Islet precursor cell (in vitro differentiated cells): ENCODE measurements around the gene ITPK1.

Source experiments
- DNase-seq: peaks from one replicate; pipeline ENCODE4 v3.0.0-alpha.2; 2018

Gene ITPK1

DNA sequence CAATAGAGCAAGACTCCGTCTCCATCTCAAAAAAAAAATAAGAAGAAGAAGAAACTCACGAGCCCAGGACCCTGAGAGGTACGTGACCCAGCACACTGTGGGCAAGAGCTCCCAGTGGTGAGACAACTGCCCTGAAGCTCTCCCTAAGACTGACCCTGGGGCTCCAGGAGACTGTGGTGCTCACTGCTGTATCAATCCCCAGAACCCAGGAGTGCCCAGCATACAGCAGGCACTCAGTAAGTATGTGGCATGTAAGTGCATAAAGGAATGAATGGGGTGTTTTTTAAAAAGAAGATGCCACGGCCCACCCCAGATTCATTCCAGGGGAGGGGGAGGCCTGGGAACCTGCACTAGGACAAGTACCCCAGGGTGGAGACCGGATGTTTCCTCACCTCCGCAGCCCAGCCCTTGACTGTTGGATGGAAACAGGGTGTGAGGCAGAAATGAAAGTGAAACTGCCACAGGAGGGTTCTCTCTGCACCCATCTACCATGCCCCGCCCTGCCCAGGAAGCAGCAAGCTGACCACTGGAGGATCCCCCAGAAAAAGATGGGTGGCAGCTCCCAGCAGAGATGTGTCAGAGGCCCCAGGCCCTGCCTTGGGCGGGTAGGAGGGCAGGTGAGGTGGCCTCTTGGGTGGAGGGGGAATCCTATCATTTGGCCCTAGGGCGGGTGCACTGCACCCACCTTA is 12.2 kb downstream of the ITPK1 start:
- DNase-seq = no peak

DNA sequence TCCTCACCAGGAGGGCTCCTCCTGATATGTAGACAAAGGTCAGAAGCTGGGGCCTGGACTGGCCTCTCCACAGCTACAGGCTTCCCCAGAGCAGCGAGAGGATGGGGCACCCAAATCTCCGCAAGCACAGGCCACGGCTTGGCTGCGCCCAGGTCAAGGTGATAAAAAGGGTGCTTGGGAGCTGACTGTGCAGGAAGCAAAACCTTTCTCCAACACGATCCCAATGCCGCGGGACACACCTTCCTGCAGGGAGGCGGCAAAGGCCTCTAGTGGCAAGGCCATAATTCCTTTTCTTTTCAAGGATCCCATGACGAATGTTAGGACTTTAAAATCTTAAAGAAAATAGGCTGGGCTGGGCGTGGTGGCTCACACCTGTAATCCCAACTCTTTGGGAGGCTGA is 13.6 kb downstream of the ITPK1 start:
- no peak for DNase-seq

- DNase-seq = no peak
Observed at GRCh38 chr14:93101181-93101580, 14.5 kb downstream of the ITPK1 start.

- no peak for DNase-seq
Observed at GRCh38 chr14:93100570-93100969, 15.2 kb downstream of the ITPK1 start.

- peak; percentile 67 for DNase-seq
Observed at GRCh38 chr14:93100100-93100499, 15.6 kb downstream of the ITPK1 start.

DNA sequence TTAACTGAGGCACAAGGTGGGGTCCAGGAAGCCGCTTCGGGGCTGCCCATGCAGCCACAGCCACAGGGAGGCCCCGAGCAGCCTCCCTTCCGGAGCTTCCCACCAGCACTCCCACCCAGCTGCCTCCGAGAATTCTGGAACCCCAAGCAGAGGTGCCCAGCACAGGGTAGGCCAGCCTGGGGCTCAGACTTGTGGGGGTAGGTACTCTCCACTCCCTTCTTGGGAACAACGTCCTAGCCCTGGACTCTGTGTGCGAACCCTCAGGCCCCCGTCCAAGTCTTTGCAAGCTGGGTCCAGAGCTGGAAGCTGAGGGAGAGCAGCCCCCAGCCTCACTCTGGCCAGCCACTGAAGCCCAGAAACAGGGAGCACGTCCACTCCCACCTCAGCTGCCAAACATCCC is 16.1 kb downstream of the ITPK1 start:
- DNase-seq = no peak

- no peak for DNase-seq
Observed at GRCh38 chr14:93099196-93099595, 16.5 kb downstream of the ITPK1 start.

GRCh38 chr14:93096691-93097322 is 18.9 kb downstream of the ITPK1 start:
- DNase-seq = no peak

GRCh38 chr14:93095742-93096510 is 19.8 kb downstream of the ITPK1 start:
- no peak for DNase-seq

- DNase-seq = no peak
Observed at GRCh38 chr14:93094121-93094918, 21.4 kb downstream of the ITPK1 start.

GRCh38 chr14:93092606-93093556 is 22.8 kb downstream of the ITPK1 start:
- no peak for DNase-seq

- DNase-seq = no peak
Observed at GRCh38 chr14:93091666-93092065, 24.1 kb downstream of the ITPK1 start.

GRCh38 chr14:93090826-93091555 is 24.7 kb downstream of the ITPK1 start:
- no peak for DNase-seq

- no peak for DNase-seq
Observed at GRCh38 chr14:93089521-93090269, 26.0 kb downstream of the ITPK1 start.

- no peak for DNase-seq
Observed at GRCh38 chr14:93086441-93087055, 29.2 kb downstream of the ITPK1 start.

GRCh38 chr14:93085911-93086310 is 29.8 kb downstream of the ITPK1 start:
- DNase-seq = peak; percentile 91

DNA sequence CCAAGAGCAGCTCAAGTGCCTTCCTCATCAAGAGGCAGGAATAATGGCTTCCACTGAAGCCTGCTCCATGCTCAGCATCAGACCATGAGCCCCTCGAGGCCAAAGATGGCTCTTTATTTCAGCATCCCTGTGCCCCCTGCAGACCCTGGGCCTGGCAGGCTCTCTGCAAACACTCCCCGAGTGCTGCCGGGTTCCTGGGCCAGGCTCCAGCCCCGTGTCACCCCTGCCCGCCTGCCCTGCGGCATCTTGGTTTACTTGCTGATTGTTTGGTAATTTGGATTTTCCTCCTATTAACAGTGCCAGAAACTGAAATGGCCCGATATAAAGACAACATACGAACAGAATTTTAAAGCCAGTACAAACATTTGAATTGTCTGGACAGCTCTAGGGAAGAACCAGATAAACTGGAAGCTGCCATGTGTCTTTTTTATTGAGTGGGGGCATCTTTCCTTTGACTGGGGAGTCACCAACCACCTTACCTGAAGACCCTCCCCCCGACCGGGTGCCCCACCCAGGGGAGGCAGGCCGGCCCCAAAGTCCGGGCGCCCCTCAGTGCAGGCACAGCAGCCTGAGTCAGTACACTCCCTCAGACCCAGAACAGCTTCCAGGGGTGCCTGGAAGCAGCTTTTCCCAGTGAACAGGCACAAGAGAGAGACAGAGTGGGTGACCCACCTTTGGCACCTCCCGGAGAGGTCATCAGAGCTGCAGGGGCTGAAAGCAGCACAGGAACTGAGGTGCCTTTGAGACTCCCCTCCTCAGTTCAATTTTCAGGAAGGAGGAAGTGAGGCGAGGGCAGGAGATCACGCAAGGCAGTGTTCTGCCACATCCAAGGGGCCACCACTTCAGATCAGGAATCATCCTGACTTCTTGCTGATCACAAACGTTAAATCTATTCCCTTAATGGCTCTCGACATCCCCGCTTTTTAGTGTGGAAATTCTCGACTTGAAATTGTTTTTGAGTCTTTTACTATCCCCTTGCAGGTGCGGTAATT is 30.6 kb downstream of the ITPK1 start:
- no peak for DNase-seq

GRCh38 chr14:93084402-93084801 is 31.3 kb downstream of the ITPK1 start:
- no peak for DNase-seq

DNA sequence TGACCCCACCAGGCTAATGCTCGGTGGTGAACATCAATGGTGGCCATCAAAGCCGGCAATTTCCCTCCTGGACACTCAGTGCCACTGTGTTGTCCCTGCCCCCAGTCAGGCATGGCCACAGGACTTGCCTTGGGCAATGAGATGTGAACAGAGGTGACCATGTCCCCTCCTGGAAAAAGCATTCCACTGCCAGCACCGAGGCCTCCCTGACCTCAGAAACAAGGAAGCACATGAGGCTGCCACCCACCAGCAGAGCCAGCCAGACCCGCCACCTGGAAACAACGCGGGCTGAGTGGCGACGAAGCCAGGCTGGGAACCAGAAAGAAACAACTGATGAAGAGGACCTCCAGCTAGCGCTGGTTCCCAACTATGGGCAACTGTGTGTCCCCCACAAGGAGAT is 31.8 kb downstream of the ITPK1 start:
- no peak for DNase-seq
